ENCODE data around the gene RAPGEF5. TPM values are rescaled to one million over a fixed set of nuclear protein-coding genes. Genes with fewer than 3 reads are reported as not detected.

RAPGEF5 gene
- total RNA-seq, 2 donors from 2014 or later = 0.26 to 0.56 TPM

GRCh38 chr7:22140578-22140977 lies 216.4 kb downstream of the RAPGEF5 start:
- no peaks in the 10 kb centered on the region for H3K9me3 Mint-ChIP-seq
- peaks cover 17% of the 10 kb centered on the region for H3K27me3 Mint-ChIP-seq
- no peaks in the 10 kb centered on the region for H3K4me1 Mint-ChIP-seq
- no peak for ATAC-seq (replicated peaks)
- no peaks in the 10 kb centered on the region for H3K36me3 Mint-ChIP-seq (ENCODE audit: low read depth)
- H3K4me3 Mint-ChIP-seq = no peak overlapping the region
- H3K27ac Mint-ChIP-seq = no peak overlapping the region

- H3K4me1 Mint-ChIP-seq = no peaks in the 10 kb centered on the region
- peaks cover 19% of the 10 kb centered on the region for H3K27me3 Mint-ChIP-seq
- no peaks in the 10 kb centered on the region for H3K36me3 Mint-ChIP-seq (ENCODE audit: low read depth)
- no peaks in the 10 kb centered on the region for H3K9me3 Mint-ChIP-seq
- no peak overlapping the region for H3K4me3 Mint-ChIP-seq
- no peak overlapping the region for H3K27ac Mint-ChIP-seq
- ATAC-seq (replicated peaks) = no peak
These were observed 218.1 kb downstream of the RAPGEF5 start for GRCh38 chr7:22138886-22139285.

DNA sequence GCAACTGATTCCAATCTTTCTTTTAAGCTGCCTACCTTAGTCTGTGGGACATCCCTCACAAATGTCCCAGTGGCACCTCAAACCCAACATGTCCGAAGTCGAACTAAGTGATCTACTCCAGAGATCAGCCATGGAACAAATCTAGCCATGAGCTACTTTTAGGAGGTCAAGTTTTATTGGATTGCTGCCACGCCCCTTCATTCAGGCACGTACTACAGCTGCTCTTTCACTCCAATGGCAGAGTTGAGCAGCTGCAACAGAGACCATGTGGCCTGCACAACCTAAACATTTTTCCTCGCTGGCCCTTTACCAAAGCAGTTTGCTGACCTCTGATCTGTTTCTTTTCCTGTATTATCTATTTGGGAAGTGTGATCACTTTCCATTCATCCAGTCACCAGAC lies 218.8 kb downstream of the RAPGEF5 start:
- Mint-ChIP-seq H3K4me1 (no peaks in the 10 kb centered on the region), H3K36me3 (ENCODE audit: low read depth) (no peaks in the 10 kb centered on the region), H3K4me3 (no peak overlapping the region), H3K27me3 (peaks cover 15% of the 10 kb centered on the region), H3K9me3 (no peaks in the 10 kb centered on the region), H3K27ac (no peak overlapping the region)
- no peak for ATAC-seq (replicated peaks)

DNA sequence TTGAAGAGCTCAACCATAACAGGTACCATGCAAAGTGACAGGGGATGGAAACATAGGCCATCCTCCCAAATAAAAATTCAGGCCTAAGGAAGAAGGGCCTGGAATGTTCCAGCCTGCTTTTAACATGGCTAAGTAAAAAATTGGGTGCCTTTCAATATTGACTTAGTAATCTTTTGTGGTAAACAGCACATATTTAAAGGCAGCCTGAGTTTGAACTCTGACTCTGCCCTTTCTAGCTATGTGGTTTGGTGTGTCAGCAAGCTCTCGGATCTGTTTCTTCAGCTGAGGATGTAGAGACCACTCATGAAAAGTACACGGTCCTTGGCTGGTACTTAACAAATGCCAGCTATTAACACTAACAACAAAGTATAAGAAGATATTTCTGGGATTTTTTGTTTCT lies 219.5 kb downstream of the RAPGEF5 start:
- Mint-ChIP-seq H3K4me1 (no peaks in the 10 kb centered on the region), H3K36me3 (ENCODE audit: low read depth) (no peaks in the 10 kb centered on the region), H3K9me3 (no peaks in the 10 kb centered on the region), H3K27ac (no peak overlapping the region), H3K4me3 (no peak overlapping the region), H3K27me3 (peaks cover 20% of the 10 kb centered on the region)
- ATAC-seq (replicated peaks) = no peak

GRCh38 chr7:22137026-22137425 lies 219.9 kb downstream of the RAPGEF5 start:
- Mint-ChIP-seq H3K27ac (no peak overlapping the region), H3K27me3 (peaks cover 20% of the 10 kb centered on the region), H3K4me3 (no peak overlapping the region), H3K4me1 (no peaks in the 10 kb centered on the region), H3K36me3 (ENCODE audit: low read depth) (no peaks in the 10 kb centered on the region), H3K9me3 (no peaks in the 10 kb centered on the region)
- ATAC-seq (replicated peaks) = no peak

- no peaks in the 10 kb centered on the region for H3K9me3 Mint-ChIP-seq
- H3K27ac Mint-ChIP-seq = no peak overlapping the region
- H3K36me3 Mint-ChIP-seq (ENCODE audit: low read depth) = no peaks in the 10 kb centered on the region
- ATAC-seq (replicated peaks) = no peak
- peaks cover 30% of the 10 kb centered on the region for H3K27me3 Mint-ChIP-seq
- H3K4me1 Mint-ChIP-seq = no peaks in the 10 kb centered on the region
- H3K4me3 Mint-ChIP-seq = no peak overlapping the region
These were observed 227.0 kb downstream of the RAPGEF5 start for GRCh38 chr7:22129819-22130580.

DNA sequence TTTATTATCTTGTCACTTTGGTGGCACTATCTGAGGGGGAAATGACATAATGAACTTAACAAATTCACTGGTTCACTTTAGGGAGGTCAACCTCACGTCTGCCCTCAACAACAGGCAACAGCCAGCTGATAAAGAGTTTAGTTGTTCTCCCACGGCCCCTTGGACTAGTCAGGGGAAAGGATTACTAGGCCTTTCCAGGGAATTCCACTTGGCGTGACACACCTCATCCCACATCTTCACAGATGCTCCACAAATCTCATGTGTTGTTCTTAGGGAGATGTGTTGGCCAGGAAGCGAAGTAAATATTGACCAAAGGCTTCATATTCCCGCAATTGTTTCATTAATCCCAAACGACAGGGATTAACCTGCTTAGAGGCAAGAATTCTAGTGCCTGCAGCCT lies 227.8 kb downstream of the RAPGEF5 start:
- Mint-ChIP-seq H3K27me3 (peaks cover 27% of the 10 kb centered on the region), H3K36me3 (ENCODE audit: low read depth) (no peaks in the 10 kb centered on the region), H3K4me3 (no peak overlapping the region), H3K27ac (no peak overlapping the region), H3K4me1 (no peaks in the 10 kb centered on the region), H3K9me3 (no peaks in the 10 kb centered on the region)
- no peak for ATAC-seq (replicated peaks)

- Mint-ChIP-seq H3K27ac (no peak overlapping the region), H3K4me3 (no peak overlapping the region), H3K4me1 (no peaks in the 10 kb centered on the region), H3K36me3 (ENCODE audit: low read depth) (no peaks in the 10 kb centered on the region), H3K9me3 (no peaks in the 10 kb centered on the region), H3K27me3 (peaks cover 29% of the 10 kb centered on the region)
- ATAC-seq (replicated peaks) = no peak
These were observed 228.4 kb downstream of the RAPGEF5 start for GRCh38 chr7:22128528-22128920.

DNA sequence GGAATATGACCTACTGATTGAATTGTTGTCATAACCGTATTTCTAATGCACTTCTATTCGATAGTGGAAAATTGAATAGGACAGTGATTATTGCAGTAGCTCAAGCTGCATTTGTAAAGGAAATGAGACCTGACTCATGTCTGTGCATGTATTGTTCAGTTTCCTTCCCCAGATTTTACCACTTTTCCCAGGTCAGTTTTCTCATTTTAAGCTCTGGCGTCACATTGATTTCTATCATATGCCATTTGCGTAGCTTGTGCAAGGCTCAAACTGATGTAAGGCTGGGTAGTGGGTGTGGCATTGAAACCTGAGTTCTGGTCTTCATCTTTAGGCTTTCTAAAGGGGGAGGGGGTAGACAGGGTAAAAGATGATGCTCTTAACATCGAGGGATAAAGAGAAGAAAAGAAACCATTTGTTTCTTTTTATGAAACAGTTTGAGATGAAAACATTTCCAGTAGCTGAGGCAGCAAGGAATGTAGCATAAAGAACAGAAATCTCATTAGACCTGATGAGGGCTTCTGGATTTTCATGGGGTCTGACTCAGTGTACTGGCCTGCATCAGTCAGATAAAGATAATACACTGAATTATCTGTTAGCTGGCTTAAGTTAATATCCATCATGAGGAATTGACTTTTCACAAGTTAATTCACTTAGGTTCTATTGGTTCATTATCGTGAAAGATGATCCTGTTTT lies 229.0 kb downstream of the RAPGEF5 start:
- Mint-ChIP-seq H3K4me1 (no peaks in the 10 kb centered on the region), H3K27ac (no peak overlapping the region), H3K27me3 (peaks cover 30% of the 10 kb centered on the region), H3K4me3 (no peak overlapping the region), H3K9me3 (no peaks in the 10 kb centered on the region), H3K36me3 (ENCODE audit: low read depth) (no peaks in the 10 kb centered on the region)
- no peak for ATAC-seq (replicated peaks)

DNA sequence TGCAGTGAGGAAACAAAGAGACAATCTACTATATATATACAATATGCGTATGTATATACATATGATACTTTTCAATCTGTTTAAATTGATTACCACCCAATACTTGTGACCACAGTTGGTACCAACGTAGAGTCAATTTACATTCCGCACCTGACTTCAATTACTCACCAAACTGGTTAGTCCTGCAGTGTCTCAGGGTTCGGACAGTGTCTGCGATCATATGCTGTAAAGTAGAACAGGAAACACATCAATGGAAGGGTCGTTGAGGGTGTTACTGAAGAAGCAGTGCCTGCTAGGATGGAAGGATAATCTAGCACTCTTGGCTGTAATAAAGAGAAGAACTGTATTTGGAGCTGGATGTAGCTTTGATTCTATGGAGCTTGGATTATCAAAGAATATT lies 231.5 kb downstream of the RAPGEF5 start:
- Mint-ChIP-seq H3K27ac (no peak overlapping the region), H3K36me3 (ENCODE audit: low read depth) (no peaks in the 10 kb centered on the region), H3K4me1 (peaks cover 8% of the 10 kb centered on the region), H3K4me3 (no peak overlapping the region), H3K27me3 (peaks cover 29% of the 10 kb centered on the region), H3K9me3 (no peaks in the 10 kb centered on the region)
- no peak for ATAC-seq (replicated peaks)

DNA sequence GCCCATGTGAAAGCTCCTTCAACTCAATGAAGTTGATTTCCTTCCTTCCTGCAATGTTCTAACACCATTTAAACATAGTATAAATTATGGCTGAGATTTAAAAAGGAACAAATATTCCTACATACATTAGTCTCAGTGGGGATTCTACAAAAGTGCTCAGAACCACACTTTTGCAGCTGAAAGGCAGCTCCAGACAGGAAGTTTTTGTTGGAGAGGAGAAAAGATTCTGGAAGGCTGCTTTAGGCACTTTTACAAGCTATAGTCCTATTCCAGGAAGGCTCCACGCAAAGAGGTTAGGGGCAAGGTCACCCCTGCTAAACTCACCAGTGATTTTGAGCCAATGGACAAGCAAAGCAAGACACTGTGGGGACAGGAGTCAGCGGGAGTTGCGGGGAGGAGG lies 232.0 kb downstream of the RAPGEF5 start:
- Mint-ChIP-seq H3K27me3 (peaks cover 28% of the 10 kb centered on the region), H3K36me3 (ENCODE audit: low read depth) (no peaks in the 10 kb centered on the region), H3K4me1 (peaks cover 8% of the 10 kb centered on the region), H3K9me3 (no peaks in the 10 kb centered on the region), H3K4me3 (no peak overlapping the region), H3K27ac (no peak overlapping the region)
- ATAC-seq (replicated peaks) = no peak

DNA sequence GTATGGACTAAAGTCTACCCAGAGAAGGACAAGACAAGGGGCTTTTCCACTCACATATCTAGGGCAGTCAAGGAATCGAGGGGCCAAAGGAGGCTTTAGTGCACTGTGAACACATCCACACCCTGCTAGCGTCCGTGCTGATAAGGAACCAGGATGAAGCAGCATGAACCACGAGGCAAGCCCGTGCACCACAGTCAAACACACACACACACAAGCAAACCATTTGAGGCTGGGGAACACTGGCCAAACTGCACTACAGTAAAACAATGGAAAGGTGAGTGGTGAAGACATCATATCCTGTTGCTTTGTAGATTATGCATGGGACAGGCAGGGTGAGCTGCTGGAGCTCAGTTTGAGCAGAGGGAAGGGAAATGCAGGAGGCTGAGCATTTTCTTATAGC lies 233.8 kb downstream of the RAPGEF5 start:
- Mint-ChIP-seq H3K9me3 (no peaks in the 10 kb centered on the region), H3K36me3 (ENCODE audit: low read depth) (no peaks in the 10 kb centered on the region)
- no peak for ATAC-seq (replicated peaks)

GRCh38 chr7:22121702-22122474 lies 235.1 kb downstream of the RAPGEF5 start:
- H3K4me3 Mint-ChIP-seq = peak overlapping the region; percentile 48
- H3K4me1 Mint-ChIP-seq = peaks cover 11% of the 10 kb centered on the region
- H3K27ac Mint-ChIP-seq = no peak overlapping the region
- no peaks in the 10 kb centered on the region for H3K36me3 Mint-ChIP-seq (ENCODE audit: low read depth)
- H3K27me3 Mint-ChIP-seq = peaks cover 20% of the 10 kb centered on the region
- no peaks in the 10 kb centered on the region for H3K9me3 Mint-ChIP-seq
- peak; percentile 39 for ATAC-seq (replicated peaks)

More for the DNA sequence above, 233.8 kb downstream of the RAPGEF5 start:
- Mint-ChIP-seq H3K27me3 (peaks cover 22% of the 10 kb centered on the region), H3K4me3 (no peak overlapping the region), H3K4me1 (peaks cover 8% of the 10 kb centered on the region), H3K27ac (no peak overlapping the region)

DNA sequence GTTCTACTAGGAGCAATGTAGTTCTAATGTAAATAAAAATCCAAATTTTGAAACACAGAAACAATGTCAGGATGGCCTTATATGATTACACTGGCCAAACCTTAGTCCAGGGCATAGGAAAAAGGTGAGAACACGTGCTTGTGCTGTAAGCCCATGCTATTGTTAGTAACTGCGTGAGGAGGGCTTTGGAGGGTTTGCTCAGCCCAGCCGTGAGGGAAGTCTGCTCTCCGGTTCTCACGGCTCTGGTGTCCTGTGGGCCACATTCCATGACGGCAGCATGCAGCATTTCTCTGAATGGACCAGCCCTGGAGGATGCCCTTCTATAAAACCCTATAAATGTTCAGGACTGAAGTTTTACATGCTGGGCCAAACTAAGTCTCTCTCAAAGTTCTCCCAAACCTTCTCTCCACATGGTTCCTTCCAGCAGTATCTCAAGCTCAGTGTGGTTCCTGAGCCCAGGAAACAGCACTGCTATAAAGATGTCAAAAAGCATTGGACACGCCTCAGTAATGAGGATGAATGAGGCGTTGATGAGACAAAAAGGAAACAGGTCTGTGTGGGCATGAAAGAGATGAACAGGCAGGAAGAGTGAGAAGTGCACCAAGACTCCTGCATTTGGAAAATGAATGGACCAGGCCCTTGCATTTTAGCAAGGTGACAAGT lies 236.4 kb downstream of the RAPGEF5 start:
- Mint-ChIP-seq H3K36me3 (ENCODE audit: low read depth) (no peaks in the 10 kb centered on the region), H3K9me3 (no peaks in the 10 kb centered on the region), H3K27me3 (peaks cover 24% of the 10 kb centered on the region), H3K4me3 (no peak overlapping the region), H3K27ac (no peak overlapping the region), H3K4me1 (peaks cover 12% of the 10 kb centered on the region)
- ATAC-seq (replicated peaks) = no peak

All from activated T-helper 17 cell treated with anti-CD3 and anti-CD28 coated beads, Interleukin-2, amount 50 U/mL, for 72 hours (primary cell).